IPS DF 19.7 (cell line): ENCODE data around the gene CPNE7.
"Not testable (repeated sequence)": the region's sequence is repeated elsewhere in the genome, so short reads cannot be mapped to it uniquely, and the experiment has no call there.

Experiments used
- DNase-seq: peaks from one replicate; pipeline ENCODE4 v3.0.0-alpha.2; 2013; ENCODE audit warnings: low read depth, low spot score

Gene CPNE7

GRCh38 chr16:89623511-89624261 lies 48.1 kb downstream of the CPNE7 start:
- no peak for DNase-seq

- DNase-seq, result no peak
These were observed 49.5 kb downstream of the CPNE7 start for GRCh38 chr16:89624777-89625761.

GRCh38 chr16:89629827-89630610 lies 54.5 kb downstream of the CPNE7 start:
- no peak for DNase-seq

- DNase-seq, result no peak
These were observed 57.6 kb downstream of the CPNE7 start for GRCh38 chr16:89633064-89633631.

GRCh38 chr16:89634463-89635385 lies 59.2 kb downstream of the CPNE7 start:
- DNase-seq, result not testable (repeated sequence)

- DNase-seq, result no peak
These were observed 61.1 kb downstream of the CPNE7 start for GRCh38 chr16:89636663-89637062.

GRCh38 chr16:89637379-89637778 lies 61.8 kb downstream of the CPNE7 start:
- no peak for DNase-seq

- no peak for DNase-seq
These were observed 62.9 kb downstream of the CPNE7 start for GRCh38 chr16:89638455-89638854.

- DNase-seq, result no peak
These were observed 63.8 kb downstream of the CPNE7 start for GRCh38 chr16:89639385-89639784.

- DNase-seq, result no peak
These were observed 66.0 kb downstream of the CPNE7 start for GRCh38 chr16:89641458-89642119.

- DNase-seq, result no peak
These were observed 67.0 kb downstream of the CPNE7 start for GRCh38 chr16:89642574-89642973.

GRCh38 chr16:89643769-89644300 lies 68.3 kb downstream of the CPNE7 start:
- DNase-seq, result no peak

- DNase-seq, result no peak
These were observed 69.6 kb downstream of the CPNE7 start for GRCh38 chr16:89645122-89645521.

GRCh38 chr16:89646270-89646669 lies 70.7 kb downstream of the CPNE7 start:
- DNase-seq, result no peak
